ENCODE measurements around the gene PHLDA3.
A peak's percentile ranks its signal among the peaks of the same experiment; 100 is the strongest.

The PHLDA3 gene

GRCh38 chr1:201510734-201511133 lies 41.7 kb upstream of the PHLDA3 start:
- no peaks in the 10 kb centered on the region for H3K36me3 ChIP-seq (ENCODE audit: control insufficient read depth in 1 of 2, insufficient read depth in 2 of 2, low read length in 2 of 2)
- H3K27ac ChIP-seq (ENCODE audit: low read length), result no peak overlapping the region
- no peaks in the 10 kb centered on the region for H3K27me3 ChIP-seq (ENCODE audit: low read depth, low read length)
- no peaks in the 10 kb centered on the region for H3K9me3 ChIP-seq (ENCODE audit: control insufficient read depth in 1 of 2, low read length in 2 of 2)
- peaks cover 14 to 22% of the 10 kb centered on the region in 2 donors for H3K4me1 ChIP-seq (ENCODE audit: control insufficient read depth in 1 of 2, insufficient read depth in 2 of 2, low read length in 2 of 2)
- no peak overlapping the region for H3K4me3 ChIP-seq (ENCODE audit: low read depth in 1 of 2, low read length in 2 of 2)

GRCh38 chr1:201509601-201510374 lies 40.8 kb upstream of the PHLDA3 start:
- no peak overlapping the region for H3K4me3 ChIP-seq (ENCODE audit: low read depth in 1 of 2, low read length in 2 of 2)
- H3K27me3 ChIP-seq (ENCODE audit: low read depth, low read length), result no peaks in the 10 kb centered on the region
- H3K4me1 ChIP-seq (ENCODE audit: control insufficient read depth in 1 of 2, insufficient read depth in 2 of 2, low read length in 2 of 2), result peaks cover 24 to 30% of the 10 kb centered on the region in 2 donors
- peak overlapping the region; percentile 19 for H3K27ac ChIP-seq (ENCODE audit: low read length)
- no peaks in the 10 kb centered on the region for H3K36me3 ChIP-seq (ENCODE audit: control insufficient read depth in 1 of 2, insufficient read depth in 2 of 2, low read length in 2 of 2)
- H3K9me3 ChIP-seq (ENCODE audit: control insufficient read depth in 1 of 2, low read length in 2 of 2), result no peaks in the 10 kb centered on the region

- Histone ChIP-seq H3K4me3 (ENCODE audit: low read depth in 1 of 2, low read length in 2 of 2) (no peak overlapping the region), H3K27ac (ENCODE audit: low read length) (peak overlapping the region; percentile 97), H3K9me3 (ENCODE audit: control insufficient read depth in 1 of 2, low read length in 2 of 2) (no peaks in the 10 kb centered on the region), H3K4me1 (ENCODE audit: control insufficient read depth in 1 of 2, insufficient read depth in 2 of 2, low read length in 2 of 2) (peaks cover 24 to 32% of the 10 kb centered on the region in 2 donors), H3K27me3 (ENCODE audit: low read depth, low read length) (no peaks in the 10 kb centered on the region), H3K36me3 (ENCODE audit: control insufficient read depth in 1 of 2, insufficient read depth in 2 of 2, low read length in 2 of 2) (peaks cover 0 to 4% of the 10 kb centered on the region in 2 donors)
These were observed 39.8 kb upstream of the PHLDA3 start for GRCh38 chr1:201508809-201509208.

GRCh38 chr1:201507360-201507675 lies 38.3 kb upstream of the PHLDA3 start:
- Histone ChIP-seq H3K9me3 (ENCODE audit: control insufficient read depth in 1 of 2, low read length in 2 of 2) (no peaks in the 10 kb centered on the region), H3K27me3 (ENCODE audit: low read depth, low read length) (no peaks in the 10 kb centered on the region), H3K27ac (ENCODE audit: low read length) (peak overlapping the region; percentile 97), H3K4me1 (ENCODE audit: control insufficient read depth in 1 of 2, insufficient read depth in 2 of 2, low read length in 2 of 2) (peaks cover 20 to 33% of the 10 kb centered on the region in 2 donors), H3K36me3 (ENCODE audit: control insufficient read depth in 1 of 2, insufficient read depth in 2 of 2, low read length in 2 of 2) (peaks cover 0 to 7% of the 10 kb centered on the region in 2 donors), H3K4me3 (ENCODE audit: low read depth in 1 of 2, low read length in 2 of 2) (peak overlapping the region; percentile 84 to 86)

- peak within 1 kb of the TSS; percentile 84 to 86 for H3K4me3 ChIP-seq (ENCODE audit: low read depth in 1 of 2, low read length in 2 of 2)
- peaks cover 0 to 7% of the 10 kb centered on the region in 2 donors for H3K36me3 ChIP-seq (ENCODE audit: control insufficient read depth in 1 of 2, insufficient read depth in 2 of 2, low read length in 2 of 2)
- peaks cover 20 to 32% of the 10 kb centered on the region in 2 donors for H3K4me1 ChIP-seq (ENCODE audit: control insufficient read depth in 1 of 2, insufficient read depth in 2 of 2, low read length in 2 of 2)
- H3K27me3 ChIP-seq (ENCODE audit: low read depth, low read length), result no peaks in the 10 kb centered on the region
- H3K27ac ChIP-seq (ENCODE audit: low read length), result peak within 1 kb of the TSS; percentile 97
- H3K9me3 ChIP-seq (ENCODE audit: control insufficient read depth in 1 of 2, low read length in 2 of 2), result no peaks in the 10 kb centered on the region
These were observed 37.8 kb upstream of the PHLDA3 start, which contains the start of gene CSRP1 for GRCh38 chr1:201506557-201507359. Gene CSRP1 (minus strand): TSS chr1:201507123. CDS start chr1:201496303, 10,820 bp downstream.

- Histone ChIP-seq H3K4me1 (ENCODE audit: control insufficient read depth in 1 of 2, insufficient read depth in 2 of 2, low read length in 2 of 2) (peaks cover 23 to 27% of the 10 kb centered on the region in 2 donors), H3K27me3 (ENCODE audit: low read depth, low read length) (no peaks in the 10 kb centered on the region), H3K4me3 (ENCODE audit: low read depth in 1 of 2, low read length in 2 of 2) (peak overlapping the region; percentile 84 to 86), H3K9me3 (ENCODE audit: control insufficient read depth in 1 of 2, low read length in 2 of 2) (no peaks in the 10 kb centered on the region), H3K27ac (ENCODE audit: low read length) (peak overlapping the region; percentile 97), H3K36me3 (ENCODE audit: control insufficient read depth in 1 of 2, insufficient read depth in 2 of 2, low read length in 2 of 2) (peaks cover 0 to 7% of the 10 kb centered on the region in 2 donors)
These were observed 37.1 kb upstream of the PHLDA3 start for GRCh38 chr1:201506092-201506491.

- peaks cover 0 to 7% of the 10 kb centered on the region in 2 donors for H3K36me3 ChIP-seq (ENCODE audit: control insufficient read depth in 1 of 2, insufficient read depth in 2 of 2, low read length in 2 of 2)
- H3K4me3 ChIP-seq (ENCODE audit: low read depth in 1 of 2, low read length in 2 of 2), result peak overlapping the region; percentile 84 to 86
- peak overlapping the region; percentile 97 for H3K27ac ChIP-seq (ENCODE audit: low read length)
- H3K9me3 ChIP-seq (ENCODE audit: control insufficient read depth in 1 of 2, low read length in 2 of 2), result no peaks in the 10 kb centered on the region
- H3K4me1 ChIP-seq (ENCODE audit: control insufficient read depth in 1 of 2, insufficient read depth in 2 of 2, low read length in 2 of 2), result peaks cover 29% of the 10 kb centered on the region in 2 donors
- no peaks in the 10 kb centered on the region for H3K27me3 ChIP-seq (ENCODE audit: low read depth, low read length)
These were observed 36.5 kb upstream of the PHLDA3 start for GRCh38 chr1:201505503-201505890.

GRCh38 chr1:201504799-201505502 lies 36.0 kb upstream of the PHLDA3 start:
- peak overlapping the region; percentile 97 for H3K27ac ChIP-seq (ENCODE audit: low read length)
- peaks cover 0 to 7% of the 10 kb centered on the region in 2 donors for H3K36me3 ChIP-seq (ENCODE audit: control insufficient read depth in 1 of 2, insufficient read depth in 2 of 2, low read length in 2 of 2)
- no peaks in the 10 kb centered on the region for H3K27me3 ChIP-seq (ENCODE audit: low read depth, low read length)
- H3K4me1 ChIP-seq (ENCODE audit: control insufficient read depth in 1 of 2, insufficient read depth in 2 of 2, low read length in 2 of 2), result peaks cover 30 to 34% of the 10 kb centered on the region in 2 donors
- H3K4me3 ChIP-seq (ENCODE audit: low read depth in 1 of 2, low read length in 2 of 2), result peak overlapping the region; percentile 84 to 86
- no peaks in the 10 kb centered on the region for H3K9me3 ChIP-seq (ENCODE audit: control insufficient read depth in 1 of 2, low read length in 2 of 2)

GRCh38 chr1:201504179-201504631 lies 35.2 kb upstream of the PHLDA3 start:
- Histone ChIP-seq H3K9me3 (ENCODE audit: control insufficient read depth in 1 of 2, low read length in 2 of 2) (no peaks in the 10 kb centered on the region), H3K27ac (ENCODE audit: low read length) (peak overlapping the region; percentile 97), H3K27me3 (ENCODE audit: low read depth, low read length) (no peaks in the 10 kb centered on the region), H3K36me3 (ENCODE audit: control insufficient read depth in 1 of 2, insufficient read depth in 2 of 2, low read length in 2 of 2) (peaks cover 2 to 7% of the 10 kb centered on the region in 2 donors), H3K4me1 (ENCODE audit: control insufficient read depth in 1 of 2, insufficient read depth in 2 of 2, low read length in 2 of 2) (peaks cover 31 to 40% of the 10 kb centered on the region in 2 donors), H3K4me3 (ENCODE audit: low read depth in 1 of 2, low read length in 2 of 2) (peak overlapping the region; percentile 47 to 86)

GRCh38 chr1:201503397-201504176 lies 34.6 kb upstream of the PHLDA3 start:
- Histone ChIP-seq H3K27me3 (ENCODE audit: low read depth, low read length) (no peaks in the 10 kb centered on the region), H3K9me3 (ENCODE audit: control insufficient read depth in 1 of 2, low read length in 2 of 2) (no peaks in the 10 kb centered on the region), H3K27ac (ENCODE audit: low read length) (peak overlapping the region; percentile 97), H3K4me3 (ENCODE audit: low read depth in 1 of 2, low read length in 2 of 2) (peak overlapping the region; percentile 47 to 86), H3K4me1 (ENCODE audit: control insufficient read depth in 1 of 2, insufficient read depth in 2 of 2, low read length in 2 of 2) (peaks cover 37 to 47% of the 10 kb centered on the region in 2 donors), H3K36me3 (ENCODE audit: control insufficient read depth in 1 of 2, insufficient read depth in 2 of 2, low read length in 2 of 2) (peaks cover 7 to 8% of the 10 kb centered on the region in 2 donors)
